PFSK-1 (cell line): ENCODE measurements around the gene ZSCAN1.

Experiments used
- FOXP2 ChIP-seq: optimal IDR thresholded peaks from 2 replicates; pipeline ENCODE3; 2011; ENCODE audit warnings: borderline replicate concordance, control low read depth, inconsistent platforms; ENCODE audit not compliant: insufficient read depth; ENCODE audit errors: extremely low read length, extremely low read depth
- POLR2AphosphoS5 ChIP-seq: IDR thresholded peaks from 2 replicates; pipeline ENCODE4 v1.6.1; 2012; ENCODE audit warnings: low read depth, mild to moderate bottlenecking, control low read depth, low read length, moderate library complexity
- REST ChIP-seq, 2 experiments: IDR thresholded peaks; 2 replicates each; pipeline versions ENCODE4 v1.6.1 to v1.8.0; 2011 to 2012; ENCODE audit warnings: low read depth in 2 of 2, low read length in 2 of 2, control low read depth in 1 of 2, inconsistent platforms in 1 of 2, mild to moderate bottlenecking in 1 of 2, moderate library complexity in 1 of 2; ENCODE audit not compliant: insufficient read depth in 1 of 2
- SIN3A ChIP-seq: IDR thresholded peaks from 2 replicates; pipeline ENCODE4 v1.6.1; 2012; ENCODE audit warnings: mild to moderate bottlenecking, low read length, moderate library complexity, borderline replicate concordance; ENCODE audit not compliant: insufficient read depth
- TAF1 ChIP-seq: IDR thresholded peaks from 2 replicates; pipeline ENCODE4 v1.6.1; 2012; ENCODE audit warnings: low read length, control low read depth, borderline replicate concordance; ENCODE audit not compliant: insufficient read depth

Gene ZSCAN1

GRCh38 chr19:58034477-58034793 is 610 bp downstream of the ZSCAN1 start:
- no peak for TF ChIP-seq TAF1
- TF ChIP-seq REST (IDR thresholded peaks at IDR 0.05; ENCODE audit: insufficient read depth in 1 of 2, low read depth in 2 of 2, low read length in 2 of 2) = no peak
- no peak for TF ChIP-seq SIN3A
- TF ChIP-seq POLR2AphosphoS5 = no peak
- TF ChIP-seq FOXP2 = no peak

DNA sequence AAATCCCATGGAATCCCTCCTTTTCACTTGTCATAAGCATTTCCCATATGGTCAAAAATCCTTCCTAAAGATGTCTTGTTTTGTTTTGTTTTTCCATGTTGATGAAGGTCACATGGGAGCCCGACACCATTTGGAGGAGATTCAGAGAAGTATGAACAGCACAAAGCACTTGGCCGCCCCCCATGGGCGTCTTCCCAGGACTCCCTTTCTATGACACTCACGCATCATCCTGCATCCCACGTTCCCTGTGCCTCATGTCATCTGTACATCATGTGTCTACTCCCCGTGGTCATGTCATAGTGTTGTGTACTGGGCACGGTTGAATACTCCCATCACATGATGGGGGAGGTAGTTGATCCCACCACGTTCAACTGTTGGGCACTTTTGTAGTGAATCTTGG is 2.0 kb downstream of the ZSCAN1 start:
- no peak for TF ChIP-seq FOXP2
- TF ChIP-seq POLR2AphosphoS5 = no peak
- TF ChIP-seq SIN3A = no peak
- TF ChIP-seq TAF1 = no peak
- no peak for TF ChIP-seq REST (IDR thresholded peaks at IDR 0.05; ENCODE audit: insufficient read depth in 1 of 2, low read depth in 2 of 2, low read length in 2 of 2)

- TF ChIP-seq SIN3A (no peak), POLR2AphosphoS5 (no peak), TAF1 (no peak), REST (IDR thresholded peaks at IDR 0.05; ENCODE audit: insufficient read depth in 1 of 2, low read depth in 2 of 2, low read length in 2 of 2) (no peak), FOXP2 (no peak)
These were observed 4.3 kb downstream of the ZSCAN1 start for GRCh38 chr19:58037927-58038687.

- TF ChIP-seq REST (IDR thresholded peaks at IDR 0.05; ENCODE audit: insufficient read depth in 1 of 2, low read depth in 2 of 2, low read length in 2 of 2) = no peak
- TF ChIP-seq FOXP2 = no peak
These were observed 4.9 kb downstream of the ZSCAN1 start for GRCh38 chr19:58038688-58039204.
